DOHH2 (cell line): ENCODE measurements around the gene OR4N5.

Experiments used
- CTCF ChIP-seq: fragments of 200-600 bp; sonication (generic); IDR thresholded peaks from one replicate; pipeline ENCODE4 v1.5.1; 2014; ENCODE audit warnings: antibody characterized with exemption, mild to moderate bottlenecking, low read depth, low read length; ENCODE audit not compliant: poor library complexity, severe bottlenecking
- EZH2phosphoT487 ChIP-seq: fragments of 200-600 bp; sonication (generic); IDR thresholded peaks from 2 replicates; pipeline ENCODE4 v1.6.1; 2017; ENCODE audit warnings: borderline replicate concordance, mild to moderate bottlenecking, antibody characterized with exemption, low read length, moderate library complexity, mixed read lengths

GRCh38 chr14:20190596-20190995 lies 52.0 kb downstream of the OR4N5 start, which contains the start of gene OR11G2:
- TF ChIP-seq CTCF (no peak), EZH2phosphoT487 (no peak)
